Pancreas (tissue), 10 donors: ENCODE measurements around the gene SVBP. TPM values are rescaled to one million over a fixed set of nuclear protein-coding genes. Genes with fewer than 3 reads are reported as not detected.

Experiments
- ATAC-seq, 4 donors: fragments of 200-7000 bp; cut with Tn5 transposase; one replicate each; pipeline versions ENCODE4 v1.8.0 to v1.9.1; 2020; ENCODE audit warnings: mild to moderate bottlenecking in 4 of 4, moderate library complexity in 4 of 4
- DNase-seq, 6 donors: peaks; one replicate each; pipeline ENCODE4 v3.0.0-alpha.2; 2020
- FAIRE-seq: peaks from 2 replicates; lab custom pipeline; 2012; peaks lifted over from hg19 to GRCh38; lab: Jason Lieb, UNC
- H3K27ac ChIP-seq, 4 donors: fragments of 200-600 bp; sonication (generic); 1 replicate in 3 of 4; 2 replicates in 1 of 4; pipeline versions ENCODE4 v1.5.0 to v1.8.0; 2020
- H3K27me3 ChIP-seq, 4 donors: fragments of 200-600 bp; one replicate each; pipeline ENCODE4 v1.8.0; 2021
- H3K36me3 ChIP-seq, 3 donors: fragments of 200-600 bp; sonication (generic) in 1 of 3; one replicate each; pipeline versions ENCODE4 v1.5.0 to v1.8.0; 2020 to 2021
- H3K4me1 ChIP-seq, 3 donors: fragments of 200-600 bp; one replicate each; pipeline ENCODE4 v1.8.0; 2021
- H3K4me3 ChIP-seq, 4 donors: fragments of 200-600 bp; sonication (generic) in 2 of 4; one replicate each; pipeline versions ENCODE4 v1.5.0 to v1.8.0; 2020 to 2021
- H3K9me3 ChIP-seq, 4 donors: fragments of 200-600 bp; one replicate each; pipeline ENCODE4 v1.8.0; 2021
- CTCF ChIP-seq, 4 donors: fragments of 200-600 bp; sonication (generic) in 3 of 4; IDR thresholded peaks; one replicate each; pipeline versions ENCODE4 v1.5.0 to v1.8.0; 2021; ENCODE audit warnings: antibody characterized with exemption in 4 of 4
- WGBS, 2 donors: extraction: QIAGEN DNeasy Blood & Tissue Kit; methylation state at CpG; one replicate each; pipeline ENCODE4 v1.1.7; 2013; 5-methylcytosine and 5-hydroxymethylcytosine counted together
- intact Hi-C, 3 donors: fragments of 100-400 bp; cut with DNase I; formaldehyde crosslinking; loops; one replicate each; pipeline versions ENCODE4 v1.11.1 to v1.14.2; 2022
- polyA plus RNA-seq, 2 donors: library from polyadenylated mRNA; stranded (reverse); fragments of 200-250 nt; gene quantifications; one replicate each; pipeline ENCODE4 v1.2.3, GENCODE V29; 2013
- total RNA-seq, 6 donors: library from RNA; stranded (reverse); fragmentation: NEBNext Ultra II Directional in 4 of 6; extraction: Animal tissue kit (Norgen Biotek cat#: 25700) in 4 of 6; gene quantifications; one replicate each; pipeline versions ENCODE4 v1.2.1 to v1.2.4, GENCODE V29; 2021 to 2023
- donor health status: healthy with polysubstance abuse.
- donor health status: DM: no; HTN: no; CAD: no; lungs with moderate emphysema.
- donor health status: DM: no; HTN: no; CAD: no.
- donor health status: control.
- donor health status: control.
- donor health status: Bipolar disorder and iron deficiency.
- donor health status: DM: yes; HTN: yes; CAD: no.
- donor health status: DM: no; HTN: no; CAD: no.
- donor health status: DM: no; HTN: no; CAD: no.
- donor health status: DM: yes; HTN: yes; CAD: no.

Gene SVBP
- total and polyA plus RNA-seq, 8 donors = 3.2 to 25.5 (median 6.9) TPM

- H3K27ac ChIP-seq = no peak overlapping the region
- no peak for DNase-seq
- intact Hi-C loops = no loop called here
- H3K4me3 ChIP-seq = no peak overlapping the region
- peaks cover 0 to 8% (median 0%) of the 10 kb centered on the region in 3 donors for H3K4me1 ChIP-seq
- WGBS, 2 donors = 80 to 88% methylated on average over 10 of the region's 10 CpGs
- ATAC-seq = no peak
- no peaks in the 10 kb centered on the region for H3K9me3 ChIP-seq
- FAIRE-seq = no peak
- H3K27me3 ChIP-seq = no peaks in the 10 kb centered on the region
- H3K36me3 ChIP-seq = no peaks in the 10 kb centered on the region
- TF ChIP-seq CTCF (IDR thresholded peaks at IDR 0.05) = no peak
Observed at GRCh38 chr1:42825036-42825851, 8.0 kb upstream of the SVBP start.

- Histone ChIP-seq H3K36me3 (no peaks in the 10 kb centered on the region), H3K27ac (no peak overlapping the region), H3K27me3 (no peaks in the 10 kb centered on the region), H3K9me3 (no peaks in the 10 kb centered on the region), H3K4me3 (no peak overlapping the region), H3K4me1 (peaks cover 0 to 8% (median 0%) of the 10 kb centered on the region in 3 donors)
- no peak for FAIRE-seq
- no peak for DNase-seq
- no peak for ATAC-seq
- 97% methylated on average over 4 of the region's 4 CpGs for WGBS, 2 donors
- intact Hi-C loops = no loop called here
- no peak for TF ChIP-seq CTCF (IDR thresholded peaks at IDR 0.05)
Observed at GRCh38 chr1:42824481-42825035, 7.4 kb upstream of the SVBP start.

- peak in 1 of 4 donors; percentile 29 for ATAC-seq
Observed at GRCh38 chr1:42822800-42823392, 5.7 kb upstream of the SVBP start.

GRCh38 chr1:42821690-42822089 is 4.5 kb upstream of the SVBP start:
- no peak for FAIRE-seq
- Histone ChIP-seq H3K27ac (no peak overlapping the region), H3K4me3 (no peak overlapping the region), H3K36me3 (no peaks in the 10 kb centered on the region), H3K27me3 (no peaks in the 10 kb centered on the region), H3K9me3 (no peaks in the 10 kb centered on the region), H3K4me1 (peaks cover 0 to 16% (median 12%) of the 10 kb centered on the region in 3 donors)
- DNase-seq = no peak
- intact Hi-C loops = no loop called here
- no peak for TF ChIP-seq CTCF (IDR thresholded peaks at IDR 0.05)
- WGBS, 2 donors = 97 to 99% methylated on average over 2 of the region's 2 CpGs
- ATAC-seq = no peak

More at GRCh38 chr1:42822800-42823392, 5.7 kb upstream of the SVBP start:
- WGBS, 2 donors = 53 to 55% methylated on average over 2 of the region's 2 CpGs
- no peak for TF ChIP-seq CTCF (IDR thresholded peaks at IDR 0.05)
- Histone ChIP-seq H3K9me3 (no peaks in the 10 kb centered on the region), H3K27ac (no peak overlapping the region), H3K4me3 (no peak overlapping the region), H3K4me1 (peaks cover 0 to 11% (median 8%) of the 10 kb centered on the region in 3 donors), H3K36me3 (no peaks in the 10 kb centered on the region), H3K27me3 (no peaks in the 10 kb centered on the region)
- DNase-seq (no peak), FAIRE-seq (no peak)
- intact Hi-C loops = no loop called here
